ENCODE results near the gene KMT2E.
A peak's percentile ranks its signal among the peaks of the same experiment; 100 is the strongest.

The KMT2E gene

DNA sequence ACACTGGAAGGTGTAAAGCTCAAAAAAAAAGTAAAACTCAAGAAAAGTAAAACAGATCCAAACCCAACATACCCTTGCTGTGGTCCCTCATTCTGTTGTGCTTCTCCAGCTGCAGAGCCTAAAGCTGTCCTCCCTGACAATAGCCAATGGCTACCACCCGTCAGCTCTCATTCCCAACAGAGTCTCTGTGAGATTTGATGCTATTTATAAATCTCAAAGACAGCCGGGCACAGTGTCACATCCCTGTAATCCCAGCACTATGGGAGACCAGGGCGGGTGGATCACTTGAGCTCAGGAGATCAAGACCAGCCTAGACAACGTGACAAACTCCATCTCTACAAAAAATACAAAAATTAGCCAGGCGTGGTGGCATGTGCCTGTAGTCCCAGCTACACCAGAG, 116.0 kb downstream of the KMT2E start:
- no peak for TF ChIP-seq CTCF (IDR thresholded peaks at IDR 0.05; ENCODE audit: borderline replicate concordance, control extremely low read depth, extremely low read depth, insufficient read depth, missing control alignments)
- in situ Hi-C loops (cut with MboI; ENCODE audit: low sequenced_read_pairs, unreplicated experiment) = no loop called here
- DNase-seq (ENCODE audit: low spot score) = no peak

- in situ Hi-C loops (cut with MboI; ENCODE audit: low sequenced_read_pairs, unreplicated experiment) = no loop called here
- no peak for TF ChIP-seq CTCF (IDR thresholded peaks at IDR 0.05; ENCODE audit: borderline replicate concordance, control extremely low read depth, extremely low read depth, insufficient read depth, missing control alignments)
- no peak for DNase-seq (ENCODE audit: low spot score)
Measured at GRCh38 chr7:105130580-105130979, 116.6 kb downstream of the KMT2E start.

GRCh38 chr7:105131033-105131656, 117.1 kb downstream of the KMT2E start:
- no peak for TF ChIP-seq CTCF (IDR thresholded peaks at IDR 0.05; ENCODE audit: borderline replicate concordance, control extremely low read depth, extremely low read depth, insufficient read depth, missing control alignments)
- DNase-seq (ENCODE audit: low spot score) = peak; percentile 32
- in situ Hi-C loops (cut with MboI; ENCODE audit: low sequenced_read_pairs, unreplicated experiment) = no loop called here

GRCh38 chr7:105131890-105132289, 117.9 kb downstream of the KMT2E start:
- DNase-seq (ENCODE audit: low spot score) = no peak
- TF ChIP-seq CTCF (IDR thresholded peaks at IDR 0.05; ENCODE audit: borderline replicate concordance, control extremely low read depth, extremely low read depth, insufficient read depth, missing control alignments) = no peak
- in situ Hi-C loops (cut with MboI; ENCODE audit: low sequenced_read_pairs, unreplicated experiment) = no loop called here

GRCh38 chr7:105132335-105132734, 118.3 kb downstream of the KMT2E start:
- TF ChIP-seq CTCF (IDR thresholded peaks at IDR 0.05; ENCODE audit: borderline replicate concordance, control extremely low read depth, extremely low read depth, insufficient read depth, missing control alignments) = no peak
- in situ Hi-C loops (cut with MboI; ENCODE audit: low sequenced_read_pairs, unreplicated experiment) = no loop called here
- no peak for DNase-seq (ENCODE audit: low spot score)

DNA sequence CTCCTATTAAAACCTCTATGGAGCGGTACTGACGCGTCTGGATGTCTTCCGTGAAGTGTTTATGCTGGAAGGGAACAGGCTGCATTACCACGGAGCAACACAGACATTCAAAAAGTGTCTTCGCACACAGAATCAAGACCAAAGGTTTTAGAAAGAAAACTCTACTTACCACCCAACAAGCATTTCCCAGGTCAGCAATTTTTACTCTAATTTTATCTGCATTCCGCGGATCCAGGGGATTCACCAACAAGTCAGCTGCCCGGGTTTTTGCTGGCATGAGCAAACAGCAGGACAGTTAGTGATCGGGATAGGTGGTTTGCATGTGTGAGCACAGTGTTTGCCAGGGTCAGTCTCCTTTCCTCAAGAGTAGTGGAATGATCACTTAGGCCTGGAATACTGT, 118.8 kb downstream of the KMT2E start:
- no peak for TF ChIP-seq CTCF (IDR thresholded peaks at IDR 0.05; ENCODE audit: borderline replicate concordance, control extremely low read depth, extremely low read depth, insufficient read depth, missing control alignments)
- DNase-seq (ENCODE audit: low spot score) = no peak
- in situ Hi-C loops (cut with MboI; ENCODE audit: low sequenced_read_pairs, unreplicated experiment) = no loop called here

All from GM13976 (cell line).